ENCODE results near the gene LRRC56. TPM values are rescaled to one million over a fixed set of nuclear protein-coding genes. Genes with fewer than 3 reads are reported as not detected.
"Not testable (repeated sequence)": the region's sequence is repeated elsewhere in the genome, so short reads cannot be mapped to it uniquely, and the experiment has no call there.

Gene LRRC56
- total RNA-seq, 1 donor from 2014 or later = 0.13 TPM

DNA sequence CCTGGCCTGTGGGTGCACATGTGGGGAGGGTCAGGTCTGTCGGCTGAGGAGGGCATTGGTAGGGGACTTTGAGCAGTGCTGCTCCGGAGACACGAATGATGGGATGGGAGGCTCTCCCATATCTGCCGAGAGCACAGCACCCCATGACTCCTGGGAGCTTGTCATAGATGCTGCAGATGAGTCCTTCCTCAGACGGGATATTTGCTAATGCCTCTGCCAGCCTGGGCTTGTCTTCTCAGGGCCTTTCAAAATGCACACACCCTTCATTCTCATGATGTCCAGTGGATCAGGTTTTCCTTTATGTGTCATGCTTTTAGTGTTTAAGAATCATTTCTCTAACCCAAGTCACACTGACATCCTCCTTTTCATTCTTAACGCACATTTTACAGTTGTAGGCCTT, 22.2 kb upstream of the LRRC56 start:
- ATAC-seq (ENCODE audit: poor library complexity) (no peak), DNase-seq (no peak)
- intact Hi-C loops (cut with DNase I) = loop anchor here (10.0 kb wide), 1 partner anchor 310 kb away; the partner anchor contains the start of genes BET1L and RIC8A

DNA sequence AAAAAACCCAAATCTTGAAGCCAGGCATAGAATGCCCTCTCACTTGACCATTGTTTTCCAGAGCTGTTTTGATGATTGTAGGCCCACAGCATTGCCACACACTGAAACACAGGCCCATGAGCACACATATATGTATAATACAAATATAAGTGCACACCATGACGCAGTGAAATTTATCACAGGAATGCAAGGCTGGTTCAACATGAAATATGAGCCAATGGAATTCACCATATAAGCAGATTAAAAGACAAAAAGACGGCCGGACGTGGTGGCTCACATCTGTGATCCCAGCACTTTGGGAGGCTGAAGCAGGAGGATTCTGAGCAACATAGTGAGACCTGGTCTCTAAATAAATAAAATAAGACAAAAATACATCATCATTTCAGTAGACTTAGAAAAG, 20.9 kb upstream of the LRRC56 start:
- intact Hi-C loops (cut with DNase I) = loop anchor here (10.0 kb wide), 1 partner anchor 312 kb away; the partner anchor contains the start of genes BET1L and RIC8A
- DNase-seq = no peak
- ATAC-seq (ENCODE audit: poor library complexity) = no peak

DNA sequence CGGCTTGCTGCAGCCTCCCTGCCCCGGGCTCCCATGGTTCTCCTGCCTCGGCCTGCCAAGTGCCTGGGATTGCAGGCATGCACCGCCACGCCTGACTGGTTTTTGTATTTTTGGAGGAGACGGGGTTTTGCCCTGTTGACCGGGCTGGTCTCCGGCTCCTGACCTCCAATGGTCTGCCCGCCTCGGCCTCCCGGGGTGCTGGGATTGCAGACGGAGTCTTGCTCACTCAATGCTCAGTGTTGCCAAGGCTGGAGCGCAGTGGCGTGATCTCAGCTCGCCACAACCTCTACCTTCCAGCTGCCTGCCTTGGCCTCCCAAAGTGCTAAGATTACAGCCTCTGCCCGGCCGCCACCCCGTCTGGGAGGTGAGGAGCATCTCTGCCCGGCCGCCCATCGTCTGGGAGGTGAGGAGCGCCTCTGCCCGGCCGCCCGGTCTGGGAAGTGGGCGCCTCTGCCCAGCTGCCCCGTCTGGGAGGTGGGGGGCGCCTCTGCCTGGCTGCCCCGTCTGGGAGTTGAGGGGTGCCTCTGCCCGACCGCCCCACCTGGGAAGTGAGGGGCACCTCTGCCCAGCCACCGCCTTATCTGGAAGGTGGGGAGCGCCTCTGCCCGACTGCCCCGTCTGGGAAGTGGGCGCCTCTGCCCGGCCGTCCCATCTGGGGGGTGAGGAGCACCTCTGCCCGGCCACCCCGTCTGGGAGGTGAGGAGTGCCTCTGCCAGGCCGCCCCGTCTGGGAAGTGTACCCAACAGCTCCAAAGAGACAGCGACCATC, 20.2 kb upstream of the LRRC56 start:
- peak; percentile 44 for DNase-seq

DNA sequence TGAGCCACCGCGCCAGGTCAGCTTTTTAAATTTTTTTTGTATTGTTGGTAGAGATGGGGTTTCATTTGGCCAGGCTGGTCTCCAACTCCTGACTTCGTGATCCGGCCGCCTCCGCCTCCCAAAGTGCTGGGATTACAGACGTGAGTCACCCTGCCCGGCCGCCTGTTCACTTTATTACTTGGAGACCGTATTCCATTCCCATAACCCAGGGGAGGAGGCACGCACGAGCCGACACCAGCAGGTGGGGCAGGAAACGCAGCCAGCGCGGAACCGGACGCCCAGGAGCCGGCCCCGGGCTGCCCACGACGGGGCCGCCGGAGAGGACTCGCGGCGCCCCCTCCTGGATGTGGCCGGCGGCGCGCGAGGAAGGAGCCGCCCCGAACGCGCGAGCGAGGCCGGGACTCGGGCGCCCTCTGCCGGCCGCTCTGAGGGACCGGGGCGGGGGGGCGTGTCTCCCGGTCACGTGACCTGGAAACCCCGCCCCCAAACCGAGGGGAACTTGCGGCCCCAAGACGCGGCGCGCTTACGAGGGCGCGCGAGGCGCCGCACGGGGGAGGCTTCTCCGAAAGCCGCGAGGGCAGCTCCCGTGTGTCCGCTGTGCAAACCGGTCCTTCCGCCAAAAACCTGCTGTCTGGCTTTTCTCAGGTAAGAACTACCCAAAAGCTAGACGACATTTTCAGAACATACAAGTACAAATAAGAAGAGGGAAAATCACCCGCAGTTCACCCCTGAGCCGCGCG, 18.7 kb upstream of the LRRC56 start:
- ATAC-seq (ENCODE audit: poor library complexity) = peak; percentile 98
- DNase-seq = peak; percentile 92
- intact Hi-C loops (cut with DNase I) = loop anchor here (10.0 kb wide), 1 partner anchor 314 kb away; the partner anchor contains the start of genes BET1L and RIC8A

More for the DNA sequence above, 20.2 kb upstream of the LRRC56 start:
- intact Hi-C loops (cut with DNase I) = loop anchor here (10.0 kb wide), 1 partner anchor 312 kb away; the partner anchor contains the start of genes BET1L and RIC8A
- ATAC-seq (ENCODE audit: poor library complexity) = not testable (repeated sequence)

DNA sequence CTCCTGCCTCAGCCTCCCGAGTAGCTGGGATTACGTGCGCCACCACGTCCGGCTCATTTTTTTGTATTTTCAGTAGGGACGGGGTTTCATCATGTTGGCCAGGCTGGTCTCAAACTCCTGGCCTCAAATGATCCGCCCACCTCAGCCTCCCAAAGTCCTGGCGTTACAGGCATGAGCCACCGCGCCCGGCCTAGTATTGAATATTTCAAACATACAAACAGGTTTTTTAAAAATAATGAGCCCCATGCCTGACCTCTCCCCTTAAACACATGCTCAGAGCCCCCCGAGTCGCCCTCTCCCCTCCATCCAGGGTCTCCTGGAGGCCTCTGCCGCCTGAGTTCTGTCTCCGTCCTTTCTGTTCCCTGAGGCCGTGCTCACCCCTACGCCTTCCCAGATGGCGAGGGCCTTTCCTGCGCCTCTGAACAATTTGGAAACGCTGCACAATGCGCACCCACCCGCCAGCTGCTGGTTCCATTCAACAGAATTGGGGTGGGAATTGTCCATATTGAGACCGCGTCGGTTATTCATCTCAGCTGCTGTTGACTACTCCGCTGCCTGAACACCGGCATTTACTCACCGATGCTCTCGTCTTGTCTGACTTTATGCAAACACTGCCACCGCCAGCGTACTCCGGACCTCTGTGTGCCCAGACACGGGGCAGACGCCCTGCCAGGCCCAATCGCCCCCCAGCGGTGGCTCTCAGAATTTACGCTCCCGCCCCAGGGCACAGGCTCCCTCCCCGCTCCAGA, 16.7 kb upstream of the LRRC56 start:
- intact Hi-C loops (cut with DNase I) = no loop called here
- no peak for ATAC-seq (ENCODE audit: poor library complexity)
- DNase-seq = peak; percentile 40

DNA sequence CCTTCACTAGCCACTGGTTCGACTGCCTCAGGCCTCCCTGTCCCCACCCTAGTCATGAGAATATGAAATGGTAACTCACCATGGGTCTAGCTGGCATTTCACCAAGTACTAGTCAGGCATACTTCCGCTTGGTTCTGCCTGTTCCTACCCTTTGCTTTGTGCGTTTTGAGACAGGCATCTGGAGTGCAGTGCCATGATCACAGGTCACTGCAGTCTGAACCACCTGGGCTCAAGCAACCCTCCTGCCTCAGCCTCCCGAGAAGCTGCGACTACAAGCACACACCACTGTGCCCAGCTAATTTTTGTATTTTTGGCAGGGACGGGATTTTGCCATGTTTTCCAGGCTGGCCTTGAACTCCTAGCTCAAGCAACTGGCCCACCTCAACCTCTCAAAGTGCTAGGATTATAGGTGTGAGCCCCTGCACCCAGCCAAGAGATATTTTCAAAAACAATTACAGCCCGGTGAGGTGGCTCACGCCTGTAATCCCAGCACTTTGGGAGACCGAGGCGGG, 16.1 kb upstream of the LRRC56 start:
- DNase-seq = no peak
- intact Hi-C loops (cut with DNase I) = no loop called here
- ATAC-seq (ENCODE audit: poor library complexity) = no peak

DNA sequence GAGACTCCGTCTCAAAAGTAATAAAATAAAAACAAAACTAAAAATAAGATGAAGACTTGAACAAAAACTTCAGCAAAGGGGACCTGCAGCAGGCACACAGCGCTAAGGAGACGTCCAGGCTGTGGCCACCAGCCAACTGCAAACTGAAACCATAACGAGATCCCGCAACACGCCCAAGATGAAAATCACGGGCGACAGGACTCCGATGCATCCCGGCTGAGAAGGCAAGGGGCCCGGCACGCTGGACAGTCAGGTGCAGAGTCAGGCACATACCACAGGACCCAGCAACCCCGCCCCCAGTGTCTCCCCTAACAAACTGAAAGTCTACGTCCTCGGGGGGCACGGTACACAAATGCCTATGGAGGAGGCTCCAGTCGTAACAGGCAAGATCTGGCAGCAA, 11.1 kb upstream of the LRRC56 start:
- ATAC-seq (ENCODE audit: poor library complexity) (no peak), DNase-seq (no peak)
- intact Hi-C loops (cut with DNase I) = no loop called here

DNA sequence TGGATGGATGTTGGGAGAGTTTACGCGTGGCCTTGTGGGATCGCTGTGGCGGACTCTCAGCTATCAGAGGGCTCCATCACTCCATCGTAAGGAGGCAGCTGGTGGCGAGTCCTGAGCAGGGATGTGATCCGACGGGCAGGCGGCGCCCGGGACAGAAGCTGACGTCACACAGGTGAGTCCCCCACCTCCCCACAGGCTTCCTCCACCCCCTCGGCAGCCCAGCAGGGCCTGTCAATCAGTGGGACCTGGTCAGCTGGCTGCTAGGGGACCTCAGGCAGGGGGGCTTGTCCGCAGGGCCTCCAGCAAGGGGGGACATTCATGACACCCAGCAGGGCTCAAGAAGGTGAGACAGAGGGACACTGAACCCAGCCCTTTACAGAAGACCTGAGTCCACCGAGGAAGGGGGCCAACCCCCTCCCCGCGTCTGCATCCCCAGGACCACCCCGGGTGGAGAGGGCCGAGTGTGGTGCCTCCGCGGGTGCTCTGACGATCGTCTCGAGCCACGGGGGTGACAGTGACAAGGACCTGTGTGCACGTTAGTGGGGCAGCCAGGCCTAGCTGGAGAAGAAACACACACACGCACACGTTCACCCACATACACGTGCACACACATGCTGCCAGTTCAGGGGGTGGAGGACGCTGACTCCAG, 9.0 kb upstream of the LRRC56 start:
- ATAC-seq (ENCODE audit: poor library complexity) (no peak), DNase-seq (no peak)

DNA sequence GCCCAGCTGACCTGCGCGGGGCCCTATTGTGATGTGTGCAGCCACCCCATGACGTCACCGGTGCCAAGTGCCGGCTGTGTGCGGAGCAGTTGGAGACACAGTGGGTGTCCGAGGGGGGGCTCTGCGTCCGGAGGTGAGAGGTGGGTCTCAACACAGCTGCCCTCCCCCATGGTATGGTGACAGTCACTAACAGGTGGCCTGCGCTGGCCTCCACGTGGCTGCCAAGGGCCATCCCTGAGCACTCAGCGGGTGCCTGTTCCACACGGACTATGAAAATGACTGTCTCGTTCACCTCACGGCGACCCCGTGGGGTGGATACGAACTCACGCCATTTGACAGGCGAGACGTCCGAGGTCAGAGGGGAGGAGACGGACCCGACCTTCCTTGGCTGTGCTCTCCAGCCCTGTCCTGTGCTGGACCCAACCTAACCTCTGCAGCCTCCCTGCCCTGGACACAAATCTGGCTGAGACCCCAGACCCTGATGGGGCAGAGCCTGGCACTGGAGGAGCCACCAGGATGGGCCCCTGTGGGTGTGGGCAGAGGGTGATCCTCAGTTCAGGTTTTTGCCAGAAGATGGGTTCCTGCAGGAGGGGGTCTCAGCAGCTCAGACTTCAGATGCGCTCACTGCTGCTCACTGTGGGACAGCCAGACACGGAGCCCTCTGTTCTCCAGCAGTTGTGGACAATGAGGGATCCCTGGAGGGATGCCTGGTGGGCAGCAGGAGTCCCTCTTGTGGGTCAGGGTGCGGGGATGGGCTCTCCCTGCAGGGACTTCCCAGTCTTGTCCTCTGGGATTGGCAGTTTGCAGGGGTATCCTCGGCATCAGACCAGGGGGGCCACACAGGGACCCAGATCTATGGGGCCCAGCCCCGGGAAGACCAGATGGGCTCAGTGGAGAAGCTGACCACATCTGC, 8.3 kb upstream of the LRRC56 start:
- intact Hi-C loops (cut with DNase I) = no loop called here
- no peak for ATAC-seq (ENCODE audit: poor library complexity)
- no peak for DNase-seq

More for the DNA sequence above, 9.0 kb upstream of the LRRC56 start:
- intact Hi-C loops (cut with DNase I) = no loop called here

DNA sequence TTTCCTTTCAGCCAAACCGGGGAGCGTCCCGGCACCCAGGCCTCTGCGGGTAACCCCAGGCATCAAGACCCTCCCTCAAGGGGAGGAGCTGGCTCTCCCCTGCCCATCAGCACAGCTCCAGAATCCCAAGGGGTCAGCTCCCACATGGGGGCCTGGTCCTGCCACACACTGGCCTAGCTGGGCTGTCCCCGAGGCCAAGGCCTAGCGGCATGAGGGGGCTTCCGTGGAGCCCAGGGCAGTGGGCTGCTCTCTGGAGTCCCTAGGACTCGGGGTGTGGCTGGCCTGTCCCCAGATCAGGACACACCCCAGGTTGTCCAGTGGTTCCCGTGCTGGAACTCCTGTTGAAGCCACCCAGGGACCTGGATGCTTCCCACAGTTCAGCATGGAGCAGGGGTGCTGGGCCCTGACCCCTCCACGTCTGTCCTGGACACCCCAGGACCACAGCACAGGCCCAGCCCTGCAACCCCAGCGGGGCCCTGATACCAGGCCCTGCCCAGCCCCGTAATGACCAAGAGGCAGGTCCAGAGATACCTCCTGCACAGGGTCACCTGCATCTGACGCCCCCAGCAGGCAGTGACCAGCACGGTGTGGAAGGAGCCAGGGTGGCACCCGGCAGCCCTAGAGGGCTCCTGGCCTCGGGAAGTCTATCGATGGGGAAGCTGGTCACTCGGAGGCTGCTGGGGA, 7.5 kb upstream of the LRRC56 start:
- intact Hi-C loops (cut with DNase I) = no loop called here
- no peak for DNase-seq
- ATAC-seq (ENCODE audit: poor library complexity) = no peak

DNA sequence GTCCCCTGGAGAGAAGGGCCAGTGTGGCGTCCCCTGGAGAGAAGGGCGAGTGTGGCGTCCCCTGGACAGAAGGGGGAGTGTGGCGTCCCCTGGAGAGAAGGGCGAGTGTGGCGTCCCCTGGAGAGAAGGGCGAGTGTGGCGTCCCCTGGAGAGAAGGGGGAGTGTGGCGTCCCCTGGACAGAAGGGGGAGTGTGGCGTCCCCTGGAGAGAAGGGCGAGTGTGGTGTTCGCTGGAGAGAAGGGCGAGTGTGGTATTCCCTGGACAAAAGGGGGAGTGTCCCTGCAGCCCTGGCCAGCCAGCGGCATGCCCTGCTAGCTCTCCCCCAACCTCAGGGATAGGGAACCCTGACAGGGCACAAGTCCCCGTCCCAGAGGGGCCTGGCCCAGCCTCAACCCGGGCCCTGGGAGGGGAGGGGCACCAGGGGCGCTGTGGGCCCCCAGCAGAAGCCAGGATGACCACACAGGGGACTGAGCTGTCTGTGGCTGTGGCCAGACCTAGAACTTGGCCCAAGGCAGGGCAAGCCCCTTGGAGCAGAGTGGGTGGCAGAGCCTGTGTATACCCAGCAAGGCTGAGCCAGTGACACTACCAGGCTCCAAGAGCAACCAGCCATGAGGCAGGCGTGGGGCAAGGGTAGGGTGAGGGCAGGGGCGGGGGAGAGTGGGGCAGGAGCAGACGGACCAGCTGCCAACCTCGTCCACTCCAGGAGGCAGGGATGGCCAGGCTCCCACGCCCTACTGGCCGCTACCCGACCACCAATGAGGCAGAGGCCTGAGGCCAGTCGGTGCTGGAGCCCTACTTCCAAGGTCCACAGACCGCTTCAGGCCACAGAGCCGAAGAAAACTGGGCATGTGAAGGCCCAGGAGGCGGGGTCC, 6.1 kb upstream of the LRRC56 start:
- intact Hi-C loops (cut with DNase I) = no loop called here
- ATAC-seq (ENCODE audit: poor library complexity) (no peak), DNase-seq (no peak)

DNA sequence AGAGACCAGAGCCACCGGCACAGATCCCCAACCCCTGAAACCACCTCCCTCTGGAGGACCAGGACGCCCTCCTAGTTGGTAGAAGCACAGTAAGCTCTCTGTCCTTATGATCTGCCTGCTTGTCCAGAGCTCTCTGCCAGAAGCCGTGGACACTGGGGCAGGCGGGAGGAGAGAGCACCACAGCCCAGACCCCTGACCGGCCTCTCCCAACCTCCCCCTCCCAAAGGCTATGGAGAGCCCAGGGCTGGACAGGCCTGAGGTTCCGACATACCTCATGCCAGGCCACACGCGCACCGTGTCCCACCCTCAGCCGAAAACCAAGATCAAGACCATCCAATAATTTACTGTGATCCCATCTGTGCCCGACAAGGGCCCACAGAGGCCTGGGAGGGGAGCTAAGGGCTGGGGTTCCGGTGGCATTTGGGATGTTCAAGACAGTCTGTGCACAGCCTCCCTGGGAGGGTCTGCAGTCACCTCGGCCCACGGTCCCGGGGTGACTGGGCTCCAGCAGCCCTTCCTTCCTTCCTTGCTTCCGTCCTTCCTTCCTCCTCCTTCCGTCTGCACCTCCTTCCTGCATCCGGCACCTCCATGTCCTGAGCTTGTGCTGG, 5.3 kb upstream of the LRRC56 start:
- intact Hi-C loops (cut with DNase I) = no loop called here
- no peak for ATAC-seq (ENCODE audit: poor library complexity)
- DNase-seq = no peak

DNA sequence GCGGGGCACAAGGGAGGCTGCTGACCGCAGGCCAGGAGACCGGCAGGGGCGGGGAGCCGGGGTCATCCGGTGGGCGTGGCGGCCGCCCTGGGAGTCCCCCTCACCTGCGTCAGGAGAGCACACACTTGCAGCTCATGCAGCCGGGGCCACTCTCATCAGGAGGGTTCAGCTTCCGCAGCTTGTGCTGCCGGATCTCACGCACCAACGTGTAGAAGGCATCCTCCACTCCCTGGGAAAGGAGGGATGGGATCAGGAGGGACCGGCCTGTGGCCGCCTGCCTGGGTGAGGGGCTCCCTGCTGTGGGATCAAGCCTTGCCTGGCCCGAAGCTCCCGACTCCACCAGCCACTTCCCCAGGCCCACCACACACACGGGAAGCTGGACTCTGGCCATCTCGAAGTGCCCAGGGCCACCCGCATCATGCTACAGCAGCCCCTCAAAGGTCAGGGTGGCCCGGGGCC, 4.8 kb upstream of the LRRC56 start:
- no peak for DNase-seq
- ATAC-seq (ENCODE audit: poor library complexity) = no peak
- intact Hi-C loops (cut with DNase I) = no loop called here

DNA sequence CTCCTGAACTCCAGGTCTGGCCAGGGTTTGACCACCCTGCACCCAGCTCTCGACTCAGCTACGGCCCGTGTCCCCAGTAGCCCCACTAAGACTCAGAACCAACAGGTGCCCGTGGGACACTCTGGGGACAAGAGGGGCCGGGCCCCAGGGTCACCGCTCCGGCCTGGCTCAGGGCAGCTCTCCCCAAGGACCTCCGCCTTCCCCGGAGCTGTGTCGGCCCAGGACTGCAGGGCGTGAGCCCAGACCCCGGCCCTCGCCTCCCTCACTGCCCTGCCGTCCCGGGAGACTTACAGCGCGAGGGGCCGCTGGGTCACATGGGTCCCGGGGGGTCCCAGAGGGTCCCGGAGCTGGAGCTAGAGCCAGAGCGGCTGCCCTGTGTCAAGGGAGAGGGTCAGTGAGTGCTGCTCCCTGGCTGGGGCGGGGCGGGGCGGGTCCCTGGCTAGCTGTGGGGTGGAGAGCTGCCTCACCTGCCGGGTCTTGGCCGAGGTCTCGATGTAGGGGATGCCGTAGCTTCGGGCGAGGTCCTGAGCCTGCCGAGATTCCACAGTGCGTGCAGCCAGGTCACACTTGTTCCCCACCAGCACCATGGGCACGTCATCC, 4.2 kb upstream of the LRRC56 start:
- no peak for DNase-seq
- no peak for ATAC-seq (ENCODE audit: poor library complexity)
- intact Hi-C loops (cut with DNase I) = no loop called here

Measured in Right ventricle myocardium superior (tissue), 1 donor.